GM19324 (cell line): ENCODE measurements around the gene SPATA33.
"Not testable (repeated sequence)": the region's sequence is repeated elsewhere in the genome, so short reads cannot be mapped to it uniquely, and the experiment has no call there.

Source experiments
- ATAC-seq: cut with Tn5 transposase; IDR thresholded peaks from one replicate; pipeline ENCODE4 v1.9.1; 2021; ENCODE audit warnings: mild to moderate bottlenecking, moderate library complexity; ENCODE audit not compliant: unreplicated experiment, low FRiP score

Gene SPATA33

DNA sequence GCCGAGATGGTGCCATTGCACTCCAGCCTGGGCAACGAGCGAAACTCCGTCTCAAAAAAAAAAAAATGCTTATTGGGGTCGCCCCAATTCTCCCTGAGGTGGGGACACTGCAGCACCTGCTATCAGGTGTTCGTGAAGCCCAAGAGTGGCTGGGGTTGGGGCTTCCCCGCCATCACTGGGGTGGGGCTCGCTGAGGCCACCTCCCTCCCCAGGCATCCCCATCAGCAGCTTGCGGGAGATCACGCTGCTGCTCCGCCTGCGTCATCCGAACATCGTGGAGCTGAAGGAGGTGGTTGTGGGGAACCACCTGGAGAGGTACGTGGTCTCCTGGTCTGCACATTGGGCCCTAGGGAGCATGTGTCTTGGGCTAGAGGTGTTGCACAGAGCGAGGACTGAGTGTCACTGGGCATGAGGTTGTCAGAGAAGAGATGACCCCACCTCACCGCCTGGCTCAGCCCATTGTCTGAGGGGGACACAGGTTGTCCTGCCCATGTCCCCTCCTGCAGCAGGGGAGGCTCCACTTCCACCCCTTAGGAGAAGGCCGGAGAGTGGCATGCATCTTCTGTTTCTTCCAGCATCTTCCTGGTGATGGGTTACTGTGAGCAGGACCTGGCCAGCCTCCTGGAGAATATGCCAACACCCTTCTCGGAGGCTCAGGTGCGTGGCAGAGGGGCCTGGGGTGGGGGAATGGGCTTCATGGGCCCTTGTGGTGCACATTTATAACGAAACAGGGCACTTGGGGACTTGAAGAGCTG is 33.8 kb downstream of the SPATA33 start:
- ATAC-seq, result no peak

- ATAC-seq, result no peak
Measured at GRCh38 chr16:89691986-89692569, 34.4 kb downstream of the SPATA33 start.

DNA sequence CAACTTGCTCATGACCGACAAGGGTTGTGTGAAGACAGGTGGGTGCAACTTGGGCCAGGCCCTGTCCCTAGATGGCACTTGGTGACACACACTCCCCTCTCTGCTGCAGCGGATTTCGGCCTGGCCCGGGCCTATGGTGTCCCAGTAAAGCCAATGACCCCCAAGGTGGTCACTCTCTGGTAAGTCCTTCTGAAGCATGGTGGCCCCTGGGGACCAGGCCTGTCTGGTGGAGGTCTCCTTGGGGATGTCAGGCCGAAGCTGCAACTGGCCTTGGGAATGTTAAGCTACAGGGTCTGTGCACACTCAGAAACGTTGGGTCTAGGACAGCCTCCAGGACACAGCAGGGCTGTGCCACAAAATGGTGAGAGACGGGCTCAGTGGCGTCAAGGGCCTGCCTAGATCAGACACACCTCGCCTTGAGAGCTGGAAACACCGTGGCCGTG is 35.7 kb downstream of the SPATA33 start:
- ATAC-seq, result no peak

DNA sequence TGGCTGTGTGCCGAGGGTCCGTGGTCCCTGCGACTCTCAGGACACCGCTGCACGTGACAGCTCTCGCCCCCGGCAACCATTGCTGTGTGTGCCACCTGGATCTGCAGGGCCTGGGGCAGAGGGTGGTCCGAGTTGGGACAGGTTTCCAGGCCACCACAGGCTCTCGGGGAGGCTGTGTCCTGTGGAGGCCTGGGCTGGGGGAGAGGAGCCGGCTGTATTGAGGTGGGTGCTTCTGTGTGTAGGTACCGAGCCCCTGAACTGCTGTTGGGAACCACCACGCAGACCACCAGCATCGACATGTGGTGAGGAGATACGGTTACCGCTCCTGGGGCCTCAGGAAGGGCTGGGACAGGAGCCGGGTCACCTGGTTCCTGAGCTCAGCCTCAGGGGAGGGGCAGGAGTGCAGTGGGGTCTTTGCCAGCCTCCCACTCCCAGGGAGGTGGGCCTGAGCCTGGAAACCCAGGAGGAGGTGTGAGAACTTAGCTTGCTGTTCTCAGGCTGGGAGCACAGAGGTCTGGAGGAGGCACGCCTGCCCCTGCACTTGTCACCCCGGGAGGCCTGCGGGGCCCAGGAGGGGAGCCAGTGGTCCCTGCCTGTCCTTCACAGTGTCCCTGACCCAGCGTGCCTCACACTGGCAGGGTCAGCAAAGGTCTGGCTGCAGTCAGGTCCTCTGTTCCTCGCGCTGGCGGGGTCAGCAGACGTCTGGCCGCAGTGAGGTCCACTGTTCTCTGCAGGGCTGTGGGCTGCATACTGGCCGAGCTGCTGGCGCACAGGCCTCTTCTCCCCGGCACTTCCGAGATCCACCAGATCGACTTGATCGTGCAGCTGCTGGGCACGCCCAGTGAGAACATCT is 36.5 kb downstream of the SPATA33 start:
- no peak for ATAC-seq

- ATAC-seq, result not testable (repeated sequence)
Measured at GRCh38 chr16:89694784-89695085, 37.1 kb downstream of the SPATA33 start.

- ATAC-seq, result no peak
Measured at GRCh38 chr16:89695086-89695874, 37.6 kb downstream of the SPATA33 start.

- ATAC-seq, result no peak
Measured at GRCh38 chr16:89695875-89696669, 38.4 kb downstream of the SPATA33 start.

GRCh38 chr16:89696670-89697128 is 39.1 kb downstream of the SPATA33 start:
- no peak for ATAC-seq

DNA sequence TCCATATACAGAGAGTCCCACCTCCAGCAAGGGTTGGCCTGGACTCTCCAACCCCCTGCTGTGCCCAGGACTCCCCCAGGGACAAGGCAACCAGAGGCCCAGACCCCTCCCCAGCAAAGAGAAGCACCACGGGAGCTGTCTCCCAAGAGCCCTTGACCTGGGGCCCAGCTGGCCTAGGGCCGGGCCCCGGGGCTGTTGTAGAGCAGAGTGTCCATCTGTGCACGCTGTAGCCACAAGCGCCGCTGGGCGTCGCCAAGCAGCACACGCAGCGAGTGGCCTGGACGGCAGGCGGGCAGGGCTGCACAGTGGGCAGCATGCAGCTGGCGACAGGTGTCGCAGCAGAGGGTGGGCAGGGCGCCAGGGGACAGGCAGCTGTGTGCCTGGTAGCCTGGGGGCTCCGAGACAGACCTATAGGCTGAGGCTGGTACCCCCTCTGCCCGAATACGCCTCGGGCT is 39.6 kb downstream of the SPATA33 start:
- ATAC-seq, result no peak

DNA sequence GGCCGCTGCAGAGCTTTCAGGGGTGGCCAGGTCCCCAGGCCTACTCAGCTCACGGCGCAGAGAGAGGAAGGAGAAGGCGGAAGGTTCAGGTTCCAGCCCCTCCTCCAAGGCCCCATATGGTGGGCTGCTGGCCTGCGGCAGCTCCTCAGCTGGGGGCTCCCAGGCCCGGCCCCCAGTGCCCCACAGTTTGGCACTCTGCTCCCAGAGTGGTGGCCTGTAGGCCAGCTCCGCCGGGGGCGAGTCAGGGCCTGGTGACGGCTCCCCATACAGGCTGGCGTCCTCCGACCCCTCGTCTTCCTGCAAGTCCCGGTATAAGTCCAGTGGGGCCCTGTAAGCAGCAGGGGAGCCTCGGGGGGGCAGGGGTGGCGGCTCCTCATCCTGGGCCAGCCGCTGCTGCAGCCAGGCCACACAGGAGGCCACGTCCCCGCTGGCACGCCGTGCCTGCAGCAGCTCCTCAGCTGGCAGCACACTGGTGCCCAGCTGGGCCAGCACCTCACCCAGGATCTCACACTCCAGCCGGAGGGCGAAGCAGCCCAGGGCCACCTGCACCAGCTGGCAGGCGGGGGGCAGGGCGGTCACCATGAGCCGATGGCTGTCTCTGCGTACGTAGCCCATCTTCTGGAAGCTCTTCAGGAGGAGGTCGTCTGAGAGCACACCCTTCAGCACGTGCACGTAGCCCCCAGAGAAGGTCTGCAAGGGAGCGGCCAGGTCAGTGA is 40.1 kb downstream of the SPATA33 start:
- no peak for ATAC-seq

- not testable (repeated sequence) for ATAC-seq
Measured at GRCh38 chr16:89698717-89699116, 41.1 kb downstream of the SPATA33 start.

DNA sequence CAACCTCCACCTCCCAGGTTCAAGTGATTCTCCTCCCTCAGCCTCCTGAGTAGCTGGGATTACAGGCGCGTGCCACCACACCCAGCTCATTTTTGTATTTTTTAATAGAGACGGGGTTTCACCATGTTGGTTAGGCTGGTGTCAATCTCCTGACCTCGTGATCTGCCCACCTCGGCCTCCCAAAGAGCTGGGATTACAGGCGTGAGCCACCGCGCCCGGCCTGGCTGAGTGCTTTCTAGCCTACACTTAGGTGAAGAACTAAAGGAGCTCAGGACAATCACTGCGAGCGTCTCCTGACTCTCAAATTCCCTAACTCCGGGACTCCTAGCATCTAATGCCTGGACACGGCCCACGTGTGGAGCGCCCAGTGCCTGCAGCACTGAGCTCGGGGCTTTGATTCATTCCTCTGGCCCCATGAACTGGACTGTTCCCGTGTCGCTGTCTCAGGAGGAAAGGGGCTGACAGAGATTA is 42.0 kb downstream of the SPATA33 start:
- ATAC-seq, result not testable (repeated sequence)

DNA sequence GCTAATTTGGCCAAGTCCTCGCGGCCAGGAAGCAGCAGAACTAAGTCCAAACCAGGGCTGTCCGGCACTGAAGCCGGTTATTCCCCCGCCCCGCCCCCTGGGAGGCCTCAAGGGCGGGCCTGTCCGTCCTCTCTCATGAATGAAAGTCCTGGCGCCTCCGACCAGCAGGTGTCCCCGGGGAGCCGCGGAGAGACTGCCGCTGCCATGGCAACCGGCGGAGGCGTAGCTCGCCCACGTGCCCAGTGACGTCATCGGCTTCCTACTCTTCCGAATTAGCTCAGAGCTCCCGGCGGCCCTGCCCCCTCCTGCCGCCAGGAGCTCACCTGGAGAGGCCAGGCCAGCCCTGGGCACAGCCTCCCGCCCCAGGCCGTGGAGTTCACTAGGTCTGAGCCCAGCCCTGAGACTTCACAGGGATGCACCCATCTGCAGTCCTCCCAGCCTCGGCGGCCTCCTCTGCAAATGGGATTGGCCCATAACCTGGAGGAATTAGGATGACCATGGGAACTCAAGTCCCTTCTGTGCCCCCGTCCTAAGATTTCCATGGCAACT is 42.5 kb downstream of the SPATA33 start:
- peak; percentile 38 for ATAC-seq

GRCh38 chr16:89700649-89701424 is 43.2 kb downstream of the SPATA33 start:
- no peak for ATAC-seq

- ATAC-seq, result peak; percentile 81
Measured at GRCh38 chr16:89701425-89702406, 44.1 kb downstream of the SPATA33 start, which contains the start of gene SPATA2L. TSS of gene SPATA2L (minus strand) at chr16:89701705. CDS start at chr16:89701232, 473 bp downstream.

GRCh38 chr16:89704281-89704680 is 46.6 kb downstream of the SPATA33 start:
- ATAC-seq, result no peak

DNA sequence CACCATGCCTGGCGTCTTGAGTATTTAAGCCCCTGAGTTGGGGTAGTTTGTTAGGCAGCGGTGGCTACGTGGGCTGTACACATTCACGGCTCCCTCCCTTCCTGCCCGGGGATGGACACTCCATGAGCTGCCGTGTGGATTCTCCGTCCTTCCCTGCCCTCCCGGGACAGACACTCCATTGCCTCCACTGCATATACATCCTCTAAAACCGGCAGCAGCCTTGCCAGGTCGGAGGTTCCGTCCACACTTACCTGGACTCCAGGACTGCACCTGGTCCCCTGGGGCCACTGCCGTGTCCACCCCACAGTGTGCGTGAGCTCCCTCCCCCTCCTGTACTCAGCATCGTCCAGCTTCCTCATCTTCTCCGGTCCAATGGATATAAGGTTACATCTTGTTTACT is 47.4 kb downstream of the SPATA33 start:
- no peak for ATAC-seq
